Loucy (cell line): ENCODE measurements around the gene KRIT1.

ENCODE experiments used
- H2AFZ ChIP-seq: fragments of 200-600 bp; sonication (generic); 2 replicates; pipeline ENCODE4 v1.6.0; 2016; ENCODE audit warnings: antibody characterized with exemption, mild to moderate bottlenecking, low read length, moderate library complexity
- H3F3A ChIP-seq: fragments of 200-600 bp; 2 replicates; pipeline ENCODE4 v1.6.0; 2016; ENCODE audit warnings: antibody characterized with exemption, low read depth, mild to moderate bottlenecking
- H3K27me3 ChIP-seq: fragments of 200-600 bp; sonication (generic); 2 replicates; pipeline ENCODE4 v1.6.1; 2014; ENCODE audit warnings: low read length, mild to moderate bottlenecking; ENCODE audit not compliant: insufficient read depth, poor library complexity, severe bottlenecking
- H3K36me3 ChIP-seq: fragments of 200-600 bp; sonication (generic); 2 replicates; pipeline ENCODE4 v1.6.1; 2016; ENCODE audit warnings: low read length; ENCODE audit not compliant: insufficient read depth
- H3K4me1 ChIP-seq: fragments of 200-600 bp; sonication (generic); 2 replicates; pipeline ENCODE4 v1.5.1; 2014; ENCODE audit warnings: low read length, mild to moderate bottlenecking; ENCODE audit not compliant: insufficient read depth, poor library complexity, severe bottlenecking
- H3K4me2 ChIP-seq: fragments of 200-600 bp; sonication (generic); 2 replicates; pipeline ENCODE4 v1.6.0; 2014; ENCODE audit warnings: antibody characterized with exemption, low read length, low read depth, mild to moderate bottlenecking; ENCODE audit not compliant: poor library complexity, severe bottlenecking
- H3K4me3 ChIP-seq: fragments of 200-600 bp; sonication (generic); 2 replicates; pipeline ENCODE4 v1.5.1; 2014; ENCODE audit warnings: low read length, mild to moderate bottlenecking, mixed read lengths; ENCODE audit not compliant: poor library complexity, severe bottlenecking
- H3K79me2 ChIP-seq: fragments of 200-600 bp; sonication (generic); 2 replicates; pipeline ENCODE4 v1.6.1; 2014; ENCODE audit warnings: low read length; ENCODE audit not compliant: insufficient read depth
- H3K9ac ChIP-seq: fragments of 200-600 bp; sonication (generic); 2 replicates; pipeline ENCODE4 v1.6.0; 2014; ENCODE audit warnings: mild to moderate bottlenecking, low read depth, low read length, moderate library complexity; ENCODE audit not compliant: poor library complexity, severe bottlenecking
- H3K9me2 ChIP-seq: fragments of 200-600 bp; sonication (generic); replicated peaks from 2 replicates; pipeline ENCODE4 v1.6.1; 2016; ENCODE audit warnings: low read depth, low read length, mixed read lengths
- H3K9me3 ChIP-seq: fragments of 200-600 bp; sonication (generic); 2 replicates; pipeline ENCODE4 v1.6.1; 2014; ENCODE audit warnings: mild to moderate bottlenecking, antibody characterized with exemption, low read length, low read depth; ENCODE audit not compliant: insufficient read depth
- H4K20me1 ChIP-seq: fragments of 200-600 bp; sonication (generic); 2 replicates; pipeline ENCODE4 v1.6.0; 2014; ENCODE audit warnings: antibody characterized with exemption, low read length, mild to moderate bottlenecking; ENCODE audit not compliant: insufficient read depth, poor library complexity, severe bottlenecking
- CTCF ChIP-seq: fragments of 200-600 bp; sonication (generic); conservative IDR thresholded peaks from 2 replicates; pipeline ENCODE4 v1.5.1; 2014; ENCODE audit warnings: mild to moderate bottlenecking, antibody characterized with exemption, low read length
- EZH2phosphoT487 ChIP-seq: fragments of 200-600 bp; IDR thresholded peaks from 2 replicates; pipeline ENCODE4 v1.6.1; 2018; ENCODE audit warnings: antibody characterized with exemption, mild to moderate bottlenecking, moderate library complexity, borderline replicate concordance

Gene KRIT1

GRCh38 chr7:92282221-92282814, 36.6 kb upstream of the KRIT1 start:
- Histone ChIP-seq H3K36me3 (peaks cover 9% of the 10 kb centered on the region; the same call in 1 of the 2 replicates), H3K9me2 (no peaks in the 10 kb centered on the region), H3K4me3 (no peak overlapping the region), H3K4me2 (no peak overlapping the region), H3K79me2 (peaks cover 72% of the 10 kb centered on the region), H3K27me3 (no peaks in the 10 kb centered on the region), H4K20me1 (peaks cover 6% of the 10 kb centered on the region), H3K9ac (no peak overlapping the region), H2AFZ (no peak overlapping the region), H3K9me3 (peaks cover 11% of the 10 kb centered on the region; the same call in 1 of the 2 replicates), H3K4me1 (peaks cover 4% of the 10 kb centered on the region), H3F3A (no peaks in the 10 kb centered on the region)
- TF ChIP-seq CTCF (no peak), EZH2phosphoT487 (no peak)

- Histone ChIP-seq H3F3A (no peaks in the 10 kb centered on the region), H2AFZ (no peak overlapping the region), H3K27me3 (no peaks in the 10 kb centered on the region)
These were observed 35.3 kb upstream of the KRIT1 start for GRCh38 chr7:92281031-92281430.

GRCh38 chr7:92279396-92280031, 33.8 kb upstream of the KRIT1 start:
- no peaks in the 10 kb centered on the region for H4K20me1 ChIP-seq
- no peaks in the 10 kb centered on the region for H3K9me2 ChIP-seq
- no peaks in the 10 kb centered on the region for H3K27me3 ChIP-seq
- H3K79me2 ChIP-seq = peaks cover 78% of the 10 kb centered on the region
- no peak overlapping the region for H3K9ac ChIP-seq
- peaks cover 11% of the 10 kb centered on the region; the same call in 1 of the 2 replicates for H3K9me3 ChIP-seq
- H2AFZ ChIP-seq = no peak overlapping the region
- peaks cover 4% of the 10 kb centered on the region for H3K4me1 ChIP-seq
- no peaks in the 10 kb centered on the region for H3F3A ChIP-seq
- no peak overlapping the region for H3K4me3 ChIP-seq
- no peak for TF ChIP-seq CTCF
- TF ChIP-seq EZH2phosphoT487 = no peak
- peaks cover 11% of the 10 kb centered on the region; the same call in 1 of the 2 replicates for H3K36me3 ChIP-seq
- no peak overlapping the region for H3K4me2 ChIP-seq

More at GRCh38 chr7:92281031-92281430, 35.3 kb upstream of the KRIT1 start:
- Histone ChIP-seq H3K36me3 (peaks cover 11% of the 10 kb centered on the region; the same call in 1 of the 2 replicates), H3K9me3 (peaks cover 11% of the 10 kb centered on the region; the same call in 1 of the 2 replicates), H4K20me1 (no peaks in the 10 kb centered on the region), H3K4me1 (peaks cover 4% of the 10 kb centered on the region), H3K9ac (no peak overlapping the region), H3K4me2 (no peak overlapping the region), H3K79me2 (peaks cover 75% of the 10 kb centered on the region), H3K9me2 (no peaks in the 10 kb centered on the region), H3K4me3 (no peak overlapping the region)
- TF ChIP-seq EZH2phosphoT487 (no peak), CTCF (no peak)
